Spleen (tissue), 7 donors: Measurements from ENCODE around the gene NDUFB11.
"Not testable (repeated sequence)": the region's sequence is repeated elsewhere in the genome, so short reads cannot be mapped to it uniquely, and the experiment has no call there.

Source experiments
- CTCF ChIP-seq, 11 experiments: fragments of 200-600 bp in 7 of 11; fragments of 450-650 bp in 4 of 11; sonication (generic) in 4 of 11; IDR thresholded peaks in 8 of 11; conservative IDR thresholded peaks in 3 of 11; 1 replicate in 7 of 11; 2 replicates in 4 of 11; pipeline versions ENCODE4 v1.4.0 to v1.8.0; 2016 to 2021; ENCODE audit warnings: antibody characterized with exemption in 11 of 11, inconsistent platforms in 4 of 11, mild to moderate bottlenecking in 1 of 11
- POLR2A ChIP-seq, 3 donors: fragments of 450-650 bp; IDR thresholded peaks; one replicate each; pipeline ENCODE4 v1.5.1; 2017; ENCODE audit warnings: antibody characterized with exemption in 3 of 3, mild to moderate bottlenecking in 1 of 3
- donor health status: DM: no; HTN: no; CAD: no; lungs with moderate emphysema.
- donor health status: DM: no; HTN: no; CAD: no.
- donor health status: DM: no; HTN: no; CAD: no.

- not testable (repeated sequence) for TF ChIP-seq CTCF (IDR thresholded peaks at IDR 0.05 in 8 of 11, conservative IDR thresholded peaks at IDR 0.05 in 3 of 11); POLR2A (IDR thresholded peaks at IDR 0.05)
Observed at GRCh38 chrX:47116551-47117110, 27.9 kb downstream of the NDUFB11 start.
